Measurements from ENCODE around the gene FXYD4.

The FXYD4 gene

GRCh38 chr10:43396061-43396927 lies 24.9 kb downstream of the FXYD4 start:
- peak; percentile 60 for DNase-seq (ENCODE audit: low spot score)

GRCh38 chr10:43396928-43397624 lies 25.6 kb downstream of the FXYD4 start:
- peak; percentile 67 for DNase-seq (ENCODE audit: low spot score)

DNA sequence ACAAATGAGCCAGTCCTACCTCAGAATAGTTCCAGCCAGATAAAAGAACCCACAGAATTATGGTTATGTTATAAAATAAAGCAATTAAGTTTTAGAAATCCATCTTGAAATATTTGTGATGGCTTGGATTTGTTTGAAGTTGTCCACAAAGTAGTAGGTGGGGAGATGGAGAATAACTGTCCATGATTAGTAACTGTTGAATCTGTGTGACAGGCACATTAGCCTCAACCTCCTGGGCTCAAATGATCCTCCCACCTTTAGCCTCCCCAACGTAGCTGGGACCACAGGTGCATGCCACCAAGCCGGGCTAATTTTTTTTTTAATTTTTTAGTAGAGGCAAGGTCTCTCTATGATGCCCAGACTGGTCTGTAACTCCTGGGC lies 27.5 kb downstream of the FXYD4 start:
- no peak for DNase-seq (ENCODE audit: low spot score)

- DNase-seq (ENCODE audit: low spot score): no peak
These were observed 28.2 kb downstream of the FXYD4 start for GRCh38 chr10:43399320-43400310.

- DNase-seq (ENCODE audit: low spot score): no peak
These were observed 30.2 kb downstream of the FXYD4 start for GRCh38 chr10:43401627-43402026.

GRCh38 chr10:43402176-43402575 lies 30.7 kb downstream of the FXYD4 start:
- DNase-seq (ENCODE audit: low spot score): no peak

DNA sequence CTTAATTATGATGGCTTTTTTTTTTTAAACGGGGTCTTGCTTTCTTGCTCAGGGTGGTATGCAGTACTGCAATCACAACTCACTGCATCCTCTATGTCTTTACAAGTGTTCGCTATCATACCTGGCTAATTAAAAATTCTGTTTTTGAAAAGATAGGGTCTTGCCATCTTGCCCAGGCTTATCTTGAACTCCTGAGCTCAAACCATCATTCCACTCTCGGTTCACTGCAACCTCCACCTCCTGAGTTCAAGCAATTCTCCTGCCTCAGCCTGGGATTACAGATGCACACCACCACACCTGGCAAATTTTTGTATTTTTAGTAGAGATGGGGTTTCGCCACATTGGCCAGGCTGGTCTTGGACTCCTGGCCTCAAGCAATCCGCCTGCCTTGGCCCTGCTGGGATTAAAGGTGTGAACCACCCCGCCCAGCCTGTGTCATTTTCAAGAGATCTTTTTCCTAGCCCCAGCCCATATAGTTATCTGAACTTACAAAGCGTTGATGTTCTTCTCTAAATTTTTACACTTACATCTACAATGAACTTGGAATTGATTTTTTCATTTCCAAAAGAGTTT lies 31.5 kb downstream of the FXYD4 start:
- no peak for DNase-seq (ENCODE audit: low spot score)

DNA sequence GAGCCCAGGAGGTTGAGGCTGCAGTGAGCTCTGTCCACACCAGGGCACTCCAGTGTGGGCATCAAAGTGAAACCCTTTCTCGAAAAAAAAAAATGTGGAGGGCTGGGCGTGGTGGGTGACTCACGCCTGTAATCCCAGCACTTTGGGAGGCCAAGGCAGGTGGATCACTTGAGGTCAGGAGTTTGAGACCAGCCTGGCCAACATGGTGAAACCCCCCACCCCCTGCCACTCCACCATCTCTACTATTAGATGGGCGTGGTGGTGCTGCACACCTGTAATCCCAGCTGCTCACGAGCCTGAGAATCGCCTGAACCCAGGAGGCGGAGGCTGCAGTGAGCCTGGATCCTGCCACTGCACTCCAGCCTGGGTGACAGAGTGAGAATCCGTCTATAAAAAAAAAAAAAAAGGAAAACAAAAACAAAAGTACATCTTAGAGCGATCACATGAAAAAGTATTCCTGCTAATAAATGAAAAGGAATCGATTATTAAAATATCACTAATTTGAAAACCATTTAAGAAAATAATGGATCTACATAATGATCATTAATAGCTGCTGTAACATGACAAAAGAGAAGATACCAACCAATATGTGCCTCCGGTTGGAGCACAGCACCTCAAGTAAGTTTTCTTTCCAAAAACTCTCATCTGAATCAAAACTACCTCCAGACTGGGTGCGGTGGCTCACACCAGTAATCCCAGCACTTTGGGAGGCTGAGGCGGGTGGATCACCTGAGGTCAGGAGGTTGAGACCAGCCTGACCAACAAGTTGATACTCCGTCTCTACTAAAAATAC lies 32.7 kb downstream of the FXYD4 start:
- no peak for DNase-seq (ENCODE audit: low spot score)

DNA sequence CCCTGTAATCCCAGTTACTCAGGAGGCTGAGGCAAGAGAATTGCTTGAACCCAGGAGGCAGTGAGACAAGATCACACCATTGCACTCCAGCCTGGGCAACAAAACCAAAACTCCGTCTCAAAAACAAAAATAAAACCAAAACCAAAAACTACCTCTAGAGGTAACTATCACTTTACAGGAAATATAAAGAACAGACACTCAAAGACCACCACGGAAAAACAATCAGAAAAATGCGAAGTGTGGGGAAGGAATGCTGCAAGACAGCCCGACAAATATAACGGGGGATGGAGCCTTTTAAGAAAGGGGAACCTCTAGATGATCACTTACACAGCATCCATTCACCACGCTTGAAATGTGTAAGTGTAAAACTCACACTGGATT lies 33.3 kb downstream of the FXYD4 start:
- no peak for DNase-seq (ENCODE audit: low spot score)

DNA sequence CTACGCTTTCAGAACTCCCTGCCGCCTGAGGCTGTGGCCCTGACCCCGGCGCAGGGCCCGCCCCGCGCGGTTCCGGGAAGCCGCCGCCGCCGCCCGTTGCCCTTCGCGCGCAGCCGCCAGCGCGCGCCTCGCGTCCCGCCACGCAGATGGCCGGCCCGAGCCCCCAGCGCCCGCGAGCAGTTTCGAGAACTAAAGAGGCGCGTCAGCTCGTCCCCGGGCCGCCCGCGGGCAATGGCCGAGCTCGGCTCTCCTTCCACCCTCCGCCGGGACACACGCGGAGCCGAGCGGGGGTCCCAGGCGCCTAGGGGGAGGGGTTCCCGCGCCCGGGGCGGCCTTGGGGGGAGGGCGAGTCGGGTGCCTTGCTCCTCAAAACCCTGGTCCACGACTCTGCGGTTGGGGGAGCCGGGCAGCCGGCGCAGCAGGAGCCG lies 35.7 kb downstream of the FXYD4 start:
- DNase-seq (ENCODE audit: low spot score): peak; percentile 59

GRCh38 chr10:43407576-43408330 lies 36.3 kb downstream of the FXYD4 start:
- peak; percentile 87 for DNase-seq (ENCODE audit: low spot score)

DNA sequence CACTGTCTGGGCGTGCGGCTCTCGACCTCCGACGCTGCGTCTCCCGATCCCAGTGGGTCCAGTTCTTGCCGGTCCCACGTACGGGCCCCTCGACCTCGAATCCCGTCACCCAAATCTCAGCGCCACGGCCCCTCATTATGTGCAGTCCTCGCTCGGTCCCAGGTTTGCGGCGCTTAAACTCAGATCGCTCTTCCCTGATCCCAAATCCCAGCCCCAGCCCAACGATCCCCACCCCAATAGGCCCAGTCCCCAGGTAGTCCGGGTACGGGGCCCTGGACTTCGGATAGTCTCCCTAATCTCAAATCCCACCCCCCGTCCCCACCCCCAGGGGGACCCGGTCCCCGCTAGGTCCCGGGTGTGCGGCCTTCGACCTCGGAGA lies 36.9 kb downstream of the FXYD4 start:
- no peak for DNase-seq (ENCODE audit: low spot score)

GRCh38 chr10:43408710-43409384 lies 37.4 kb downstream of the FXYD4 start, which contains the start of gene HNRNPF:
Gene HNRNPF, minus strand, starts transcription at chr10:43409186. Its CDS starts 21,302 bp downstream, at chr10:43387884.
- DNase-seq (ENCODE audit: low spot score): peak; percentile 94

GRCh38 chr10:43409385-43410109 lies 38.1 kb downstream of the FXYD4 start:
- DNase-seq (ENCODE audit: low spot score): peak; percentile 45

DNA sequence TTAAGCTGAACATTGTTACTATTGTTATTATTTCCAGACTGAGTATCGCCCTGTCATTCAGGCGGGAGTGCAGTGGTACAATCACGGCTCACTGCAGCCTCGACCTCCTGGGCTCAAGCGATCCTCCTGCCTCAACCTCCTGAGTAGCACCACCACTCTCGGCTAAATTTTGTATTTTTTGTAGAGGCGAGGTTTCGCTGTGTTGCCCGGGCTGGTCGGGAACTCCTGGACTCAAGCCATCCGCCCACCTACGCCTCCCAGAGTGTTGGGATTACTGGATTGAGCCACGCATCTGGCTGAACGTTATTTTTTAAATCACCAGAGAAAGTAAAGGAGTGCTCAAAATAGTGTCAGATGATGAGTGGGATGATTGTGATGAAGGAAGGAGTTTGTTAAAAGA lies 38.9 kb downstream of the FXYD4 start:
- no peak for DNase-seq (ENCODE audit: low spot score)

- no peak for DNase-seq (ENCODE audit: low spot score)
These were observed 40.1 kb downstream of the FXYD4 start for GRCh38 chr10:43411536-43411935.

DNA sequence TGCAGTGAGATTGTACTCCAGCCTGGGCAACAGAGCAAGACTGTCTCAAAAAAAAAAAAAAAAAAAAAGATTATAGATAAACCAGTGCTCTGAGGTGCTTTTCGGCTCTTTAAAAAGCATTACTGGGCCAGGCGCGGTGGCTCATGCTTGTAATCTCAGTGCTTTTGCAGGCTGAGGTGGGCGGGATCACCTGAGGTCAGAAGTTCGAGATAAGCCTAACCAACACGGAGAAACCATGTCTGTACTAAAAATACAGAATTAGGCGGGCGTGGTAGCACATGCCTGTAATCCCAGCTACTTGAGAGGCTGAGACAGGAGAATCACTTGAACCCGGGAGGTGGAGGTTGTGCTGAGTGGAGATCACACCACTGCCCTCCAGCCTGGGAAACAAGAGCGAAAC lies 44.1 kb downstream of the FXYD4 start:
- peak; percentile 56 for DNase-seq (ENCODE audit: low spot score)

- DNase-seq (ENCODE audit: low spot score): peak; percentile 95
These were observed 46.7 kb downstream of the FXYD4 start for GRCh38 chr10:43417950-43418768.

Data from hematopoietic multipotent progenitor cell treated with erythropoietin and hydrocortisone succinate and interleukin-3 and kit ligand, for 15 days (in vitro differentiated cells).